GM19328 (cell line): ENCODE results near the gene AARS2.

Source experiments
- ATAC-seq: cut with Tn5 transposase; IDR thresholded peaks from one replicate; pipeline ENCODE4 v1.9.1; 2021; ENCODE audit warnings: mild to moderate bottlenecking, moderate library complexity; ENCODE audit not compliant: unreplicated experiment

The AARS2 gene

DNA sequence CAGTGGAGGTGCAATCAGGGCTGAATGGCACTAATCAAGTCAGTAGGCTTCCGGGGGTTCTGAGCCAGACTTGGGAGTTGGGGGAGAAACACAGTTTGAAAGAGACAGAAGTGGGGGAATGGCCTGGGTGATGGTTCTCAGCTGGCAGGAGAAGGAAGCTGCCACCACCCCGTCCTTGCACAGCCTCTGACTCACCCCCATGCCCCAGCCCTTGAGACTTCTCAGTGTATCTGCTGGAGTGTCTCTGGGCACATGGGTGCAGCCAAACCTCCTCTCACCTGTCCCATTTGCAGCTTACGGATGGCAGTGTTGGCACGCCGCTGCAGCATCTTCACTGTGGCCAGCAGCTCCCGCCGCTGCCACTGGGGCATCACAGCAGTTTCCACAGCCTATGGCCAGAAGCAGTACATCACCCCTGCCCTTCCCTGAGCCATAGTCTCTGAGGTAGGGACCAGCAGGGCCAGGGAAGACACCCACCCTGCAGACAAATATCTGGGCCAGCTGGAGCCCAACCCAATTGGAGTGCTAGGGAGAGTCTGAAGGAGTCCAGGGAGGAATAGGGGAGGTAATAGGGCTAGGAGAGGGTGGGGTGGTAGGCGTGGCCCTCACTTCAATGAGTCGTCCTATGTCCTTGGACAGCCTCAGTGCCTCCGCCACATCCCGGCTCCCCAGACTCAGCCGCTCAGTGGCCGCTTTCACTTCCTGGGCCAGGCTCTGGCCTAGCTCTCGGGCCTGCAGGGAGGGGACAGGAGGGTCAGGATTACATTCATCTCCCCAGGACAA, 11.2 kb downstream of the AARS2 start:
- no peak for ATAC-seq

- no peak for ATAC-seq
These were observed 12.0 kb downstream of the AARS2 start for GRCh38 chr6:44301106-44301505.

GRCh38 chr6:44300292-44300823, 12.8 kb downstream of the AARS2 start:
- no peak for ATAC-seq

DNA sequence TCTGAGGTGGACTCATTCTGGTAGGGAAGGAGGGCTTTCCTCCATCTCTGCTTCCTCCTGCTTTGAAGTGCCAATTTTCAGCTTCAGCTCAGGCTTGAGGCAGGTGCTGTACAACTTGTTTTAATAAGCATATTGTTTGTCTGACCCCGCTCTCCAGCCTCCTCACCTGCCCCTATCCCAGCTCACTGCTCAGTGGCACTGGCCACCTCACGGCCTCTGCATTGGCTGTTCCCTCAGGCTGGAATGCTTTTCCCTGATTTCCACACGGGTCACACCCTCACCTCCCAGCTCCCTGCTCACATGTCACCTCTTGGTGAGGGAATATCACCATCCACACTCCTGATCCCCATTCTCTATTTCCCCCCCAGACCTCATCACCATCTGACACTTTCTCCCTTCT, 14.3 kb downstream of the AARS2 start:
- no peak for ATAC-seq

GRCh38 chr6:44298055-44298803, 14.9 kb downstream of the AARS2 start:
- ATAC-seq, result no peak

DNA sequence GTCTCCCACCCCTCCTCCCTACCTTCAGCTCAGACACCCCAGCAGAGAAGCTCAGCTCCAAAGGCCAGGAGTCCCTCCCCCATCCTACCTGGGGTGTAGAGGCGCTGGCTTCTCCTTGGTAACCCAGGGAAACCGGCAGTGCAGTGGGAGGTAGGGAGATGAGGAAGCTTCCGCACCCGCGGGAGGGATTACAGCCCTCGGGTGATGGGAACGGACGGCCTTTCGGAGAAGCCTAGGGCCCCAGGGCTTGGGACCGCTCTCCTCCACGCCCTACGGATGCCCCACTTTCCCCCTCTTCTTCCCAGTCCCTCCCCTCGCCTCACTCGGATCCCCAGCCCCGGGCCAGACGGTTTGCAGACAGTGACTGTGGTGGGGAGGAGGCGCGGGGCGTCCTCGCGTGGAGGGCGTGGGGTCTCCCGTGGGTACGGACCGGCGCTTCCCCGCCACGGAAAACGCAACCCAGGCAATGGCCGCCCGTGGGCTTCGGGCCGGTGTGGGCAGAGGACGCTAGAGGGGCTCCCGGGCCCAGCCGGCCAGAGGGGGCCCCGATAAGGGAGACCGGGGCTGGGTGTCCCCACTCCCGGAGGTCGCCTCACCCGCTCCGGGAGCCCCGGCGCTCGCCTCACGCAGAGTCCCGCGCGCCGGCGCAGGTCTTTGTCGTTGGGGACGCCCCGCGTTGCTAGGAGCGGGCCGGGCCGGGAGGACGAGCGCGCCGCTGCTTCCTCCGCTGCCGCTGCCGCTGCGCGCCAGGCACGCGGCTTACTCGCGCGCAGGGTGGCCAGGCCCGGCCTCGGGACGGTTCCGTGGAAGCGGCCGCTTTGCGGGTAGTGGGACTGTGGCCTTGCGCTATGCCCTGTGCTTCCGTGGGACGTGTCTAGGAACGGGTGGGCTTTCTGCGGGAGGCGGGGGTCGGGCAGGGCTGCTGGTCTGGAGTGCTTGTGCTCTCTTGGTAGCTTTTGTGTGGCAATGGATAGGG, 15.8 kb downstream of the AARS2 start:
- ATAC-seq, result no peak

GRCh38 chr6:44294832-44295791, 18.0 kb downstream of the AARS2 start:
- no peak for ATAC-seq

GRCh38 chr6:44292661-44293365, 20.3 kb downstream of the AARS2 start:
- no peak for ATAC-seq

GRCh38 chr6:44291841-44292240, 21.3 kb downstream of the AARS2 start:
- ATAC-seq, result no peak

GRCh38 chr6:44289726-44290260, 23.4 kb downstream of the AARS2 start:
- ATAC-seq, result no peak

DNA sequence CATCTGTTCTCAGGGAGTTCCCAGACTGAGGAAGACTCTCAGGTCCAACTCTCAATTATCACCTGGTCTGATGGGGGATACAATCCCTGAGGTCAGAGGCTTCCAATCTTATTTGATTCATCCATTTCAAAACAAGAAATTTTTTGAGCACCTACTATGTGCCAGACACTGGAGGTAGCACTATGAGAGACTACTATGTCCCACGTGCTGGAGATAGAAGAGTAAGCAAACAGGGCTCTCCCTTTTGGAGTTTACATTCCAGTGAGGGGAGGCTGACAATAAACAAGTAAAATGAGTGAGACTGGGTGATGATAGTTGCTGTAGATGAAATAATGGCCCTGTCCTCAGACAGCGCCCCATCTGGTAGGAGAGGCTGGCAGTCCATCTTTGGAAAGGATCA, 26.4 kb downstream of the AARS2 start:
- no peak for ATAC-seq

DNA sequence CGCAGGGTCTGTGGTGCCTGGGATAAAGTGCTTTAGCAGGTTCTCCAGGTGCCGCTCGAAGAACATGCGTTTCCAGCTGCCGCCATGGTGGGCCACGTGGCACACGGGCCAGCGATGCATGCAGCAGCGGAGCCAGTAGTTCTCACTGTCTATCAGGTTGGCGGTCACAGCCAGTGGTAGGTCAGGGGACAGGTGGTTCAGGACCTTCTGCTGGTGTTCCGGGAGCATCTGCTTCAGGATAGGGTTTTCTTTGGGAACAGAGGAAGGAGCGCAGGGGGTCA, 26.9 kb downstream of the AARS2 start:
- no peak for ATAC-seq

DNA sequence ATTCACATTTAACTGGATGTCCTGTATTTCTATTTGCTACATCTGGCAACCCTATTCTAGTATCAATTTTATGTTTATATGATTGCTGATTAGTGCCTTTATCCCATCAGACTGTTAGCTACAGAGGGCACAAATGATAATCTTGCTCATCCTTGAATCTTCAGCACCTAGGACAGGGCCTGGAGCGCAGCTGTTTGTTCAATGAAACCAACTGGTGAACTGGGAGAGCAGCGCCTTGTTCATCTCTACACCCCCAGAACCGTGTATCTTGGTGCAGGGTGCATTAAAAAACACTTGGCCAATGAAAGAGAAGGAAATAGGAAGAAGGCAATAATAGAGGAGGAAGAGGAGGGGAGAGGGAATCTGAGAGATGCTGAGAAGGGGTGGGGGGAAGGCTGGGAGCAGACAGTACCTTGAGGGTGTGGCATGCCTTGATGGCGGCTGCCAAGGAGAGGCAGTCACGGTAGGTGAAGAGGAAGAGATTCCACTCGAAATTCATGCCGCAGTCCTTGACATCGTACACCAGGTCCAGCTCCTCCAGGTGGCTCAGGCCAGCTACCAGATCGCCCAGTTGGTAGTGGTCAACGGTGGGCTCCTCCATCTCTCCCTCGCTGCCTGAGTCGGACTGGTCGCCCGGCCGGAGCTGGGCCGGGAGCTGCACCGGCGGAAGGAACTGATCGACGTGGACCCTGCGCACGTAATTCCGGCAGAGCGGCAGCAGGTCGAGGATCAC, 27.4 kb downstream of the AARS2 start:
- ATAC-seq, result no peak

- ATAC-seq, result no peak
These were observed 28.3 kb downstream of the AARS2 start for GRCh38 chr6:44284867-44285266.

DNA sequence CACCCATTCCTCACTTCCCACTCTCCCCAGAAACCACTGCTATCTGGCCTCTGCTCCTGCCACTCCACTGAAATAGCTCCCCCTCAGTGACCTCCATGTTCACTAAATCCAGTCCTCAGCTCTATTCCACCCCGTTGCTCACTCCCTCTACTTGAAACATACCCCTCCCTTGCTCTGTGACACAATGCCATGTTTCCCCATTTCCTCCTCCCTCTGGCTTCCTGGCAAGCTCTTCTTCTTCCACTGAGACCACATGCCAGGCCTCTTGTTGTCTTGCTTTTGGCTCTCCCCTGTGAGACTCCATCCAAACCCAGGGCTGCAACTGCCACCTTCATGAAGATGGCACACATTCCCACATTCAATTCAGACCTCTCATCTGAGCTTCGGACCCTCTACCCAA, 29.0 kb downstream of the AARS2 start:
- ATAC-seq, result no peak

GRCh38 chr6:44278774-44279697, 34.1 kb downstream of the AARS2 start:
- no peak for ATAC-seq

DNA sequence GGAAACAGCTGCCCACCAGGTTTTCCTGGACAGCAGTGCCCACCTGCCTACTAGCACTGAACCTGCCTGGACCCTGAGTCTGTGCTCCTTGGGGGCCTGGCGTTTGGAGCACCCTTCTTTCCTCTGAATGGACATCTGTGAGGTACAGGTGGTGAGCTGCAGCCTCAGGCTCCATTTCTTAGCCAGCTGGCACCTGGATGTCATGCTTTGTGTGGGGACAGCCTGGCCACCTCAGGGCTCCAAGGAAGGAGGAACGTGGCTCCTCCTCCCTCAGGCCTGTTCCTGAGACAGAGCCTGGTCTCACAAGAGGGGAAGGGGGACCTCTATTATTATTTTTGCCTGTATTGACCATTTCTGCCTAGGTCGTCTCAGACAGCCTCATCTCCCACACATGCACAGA, 34.8 kb downstream of the AARS2 start:
- ATAC-seq, result no peak
